ENCODE measurements around the gene PLA2G2E. TPM values are rescaled to one million over a fixed set of nuclear protein-coding genes. Genes with fewer than 3 reads are reported as not detected.
"Not testable (repeated sequence)": the region's sequence is repeated elsewhere in the genome, so short reads cannot be mapped to it uniquely, and the experiment has no call there.

The PLA2G2E gene
- total RNA-seq, 1 donor = not detected

DNA sequence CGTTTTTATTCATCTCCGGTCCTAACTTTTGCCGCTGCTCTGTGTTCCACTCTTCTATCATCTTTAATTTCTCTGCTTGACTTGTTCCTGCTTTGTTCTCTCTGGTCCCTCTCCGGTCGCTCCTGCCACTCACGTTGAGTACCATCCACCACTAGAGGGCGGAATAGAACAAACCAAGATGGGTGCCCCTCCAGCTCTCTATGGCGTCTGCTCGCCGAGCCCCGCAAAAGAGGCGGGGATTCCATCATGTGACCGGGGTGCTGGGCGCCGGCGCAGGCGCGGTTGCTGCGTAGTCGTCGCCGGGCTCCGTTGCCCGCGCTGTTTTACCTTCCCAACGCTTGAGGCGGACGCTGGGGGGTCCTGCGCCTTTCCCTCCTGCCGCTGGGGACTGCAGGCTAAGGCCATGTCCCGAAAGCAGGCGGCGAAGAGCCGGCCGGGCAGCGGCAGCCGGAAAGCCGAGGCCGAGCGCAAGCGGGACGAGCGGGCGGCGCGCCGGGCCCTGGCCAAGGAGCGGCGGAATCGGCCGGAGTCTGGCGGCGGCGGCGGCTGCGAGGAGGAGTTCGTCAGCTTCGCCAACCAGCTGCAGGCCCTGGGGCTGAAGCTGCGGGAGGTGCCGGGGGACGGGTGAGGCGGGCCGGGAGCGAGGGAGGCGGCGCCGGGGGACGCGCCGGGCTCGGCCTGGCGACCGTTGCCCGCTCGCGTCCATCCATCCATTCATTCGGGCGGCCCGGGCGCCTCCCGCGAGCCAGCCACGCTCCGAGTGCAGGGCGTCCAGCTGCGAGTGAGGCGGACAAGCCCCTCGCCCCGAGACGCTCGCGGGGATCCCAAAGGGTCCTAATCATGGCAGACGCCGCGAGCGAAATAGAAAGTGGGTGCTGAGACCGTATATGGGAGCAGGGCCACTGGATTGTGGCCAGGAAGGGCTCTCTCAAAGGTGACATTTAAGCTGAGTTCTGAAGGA lies 41.0 kb downstream of the PLA2G2E start, which contains the start of gene OTUD3:
OTUD3 (plus strand) TSS at position 285 of the 961 bp plus-strand sequence; CDS start at position 404, 119 bp downstream.
- Histone ChIP-seq H3K27me3 (ENCODE audit: insufficient read depth, low read length) (no peaks in the 10 kb centered on the region), H3K4me1 (ENCODE audit: insufficient read depth, low read length) (peaks cover 17% of the 10 kb centered on the region), H3K9me3 (ENCODE audit: low read depth, low read length) (no peaks in the 10 kb centered on the region), H3K4me3 (ENCODE audit: low read length) (peak within 1 kb of the TSS; percentile 65)

DNA sequence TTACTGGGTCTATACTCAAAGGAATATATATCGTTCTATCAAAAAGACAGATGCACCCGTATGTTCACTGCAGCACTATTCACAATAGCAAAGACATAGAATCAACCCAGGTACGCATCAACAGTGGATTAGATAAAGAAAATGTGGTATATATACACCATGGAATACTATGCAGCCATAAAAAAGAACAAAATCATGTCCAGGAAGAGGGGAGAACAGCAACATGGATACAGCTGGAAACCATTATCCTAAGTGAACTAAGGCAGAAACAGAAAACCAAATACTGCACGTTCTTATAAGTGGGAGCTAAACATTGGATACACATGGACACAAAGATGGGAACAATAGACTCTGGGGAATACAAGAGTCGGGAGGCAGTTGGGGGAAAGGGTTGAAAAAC lies 42.6 kb downstream of the PLA2G2E start:
- H3K4me3 ChIP-seq (ENCODE audit: low read length); H3K9me3 ChIP-seq (ENCODE audit: low read depth, low read length); H3K27me3 ChIP-seq (ENCODE audit: insufficient read depth, low read length): not testable (repeated sequence)
- H3K4me1 ChIP-seq (ENCODE audit: insufficient read depth, low read length) = peaks cover 17% of the 10 kb centered on the region

DNA sequence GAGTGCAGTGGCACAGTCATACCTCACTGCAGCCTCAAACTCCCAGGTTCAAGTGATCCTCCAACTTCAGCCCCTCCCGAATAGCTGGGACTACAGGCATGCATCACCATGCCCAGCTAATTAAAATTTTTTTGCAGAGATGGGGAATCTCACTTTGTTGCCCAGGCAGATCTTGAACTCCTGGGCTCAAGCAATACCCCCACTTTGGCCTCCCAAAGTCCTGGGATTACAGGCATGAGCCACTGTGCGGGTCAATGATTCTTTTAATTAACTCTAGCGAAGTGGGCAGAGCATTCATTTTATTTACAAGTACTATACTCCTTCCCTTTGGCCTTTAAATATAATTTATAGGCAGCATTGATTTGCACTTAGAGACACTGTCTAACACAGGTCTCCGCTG lies 43.8 kb downstream of the PLA2G2E start:
- Histone ChIP-seq H3K4me1 (ENCODE audit: insufficient read depth, low read length) (peaks cover 17% of the 10 kb centered on the region), H3K4me3 (ENCODE audit: low read length) (no peak overlapping the region), H3K27me3 (ENCODE audit: insufficient read depth, low read length) (no peaks in the 10 kb centered on the region), H3K9me3 (ENCODE audit: low read depth, low read length) (no peaks in the 10 kb centered on the region)

DNA sequence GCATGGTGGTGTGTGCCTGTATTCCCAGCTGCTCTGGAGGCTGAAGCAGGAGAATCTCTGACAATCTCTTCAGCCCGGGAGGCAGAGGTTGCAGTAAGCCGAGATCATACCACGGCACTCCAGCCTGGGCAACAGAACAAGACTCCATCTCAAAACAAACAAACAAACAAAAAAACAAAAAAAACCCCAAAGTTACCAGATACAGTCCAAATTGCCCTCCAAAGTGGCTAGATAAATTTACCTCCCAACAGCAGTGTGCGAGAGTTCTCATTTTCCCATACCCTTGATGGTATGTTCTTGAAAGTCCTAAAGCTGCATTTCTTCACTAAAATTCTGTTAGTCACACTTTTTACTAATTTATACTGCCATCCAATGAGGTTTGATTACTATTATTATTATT lies 44.2 kb downstream of the PLA2G2E start:
- H3K27me3 ChIP-seq (ENCODE audit: insufficient read depth, low read length) = no peaks in the 10 kb centered on the region
- H3K4me3 ChIP-seq (ENCODE audit: low read length) = no peak overlapping the region
- peaks cover 17% of the 10 kb centered on the region for H3K4me1 ChIP-seq (ENCODE audit: insufficient read depth, low read length)
- no peaks in the 10 kb centered on the region for H3K9me3 ChIP-seq (ENCODE audit: low read depth, low read length)

DNA sequence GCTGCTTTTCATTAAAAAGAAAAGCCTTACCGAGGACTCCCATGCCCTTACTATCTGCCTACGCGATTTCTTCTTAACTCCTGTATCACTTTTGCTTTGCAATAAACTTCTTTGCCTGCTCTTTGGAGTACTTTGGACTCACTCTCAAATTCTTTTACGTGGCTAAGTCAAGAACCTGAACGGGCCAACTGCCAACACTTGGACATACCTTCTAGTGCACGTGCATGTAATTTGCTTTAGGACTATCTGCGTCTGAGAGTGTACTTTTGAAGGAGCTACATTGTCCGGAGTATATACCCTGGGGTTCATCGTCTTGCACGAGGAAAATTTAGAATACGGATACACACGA lies 44.8 kb downstream of the PLA2G2E start:
- peaks cover 14% of the 10 kb centered on the region for H3K4me1 ChIP-seq (ENCODE audit: insufficient read depth, low read length)
- H3K9me3 ChIP-seq (ENCODE audit: low read depth, low read length) = no peaks in the 10 kb centered on the region
- no peaks in the 10 kb centered on the region for H3K27me3 ChIP-seq (ENCODE audit: insufficient read depth, low read length)
- no peak overlapping the region for H3K4me3 ChIP-seq (ENCODE audit: low read length)

DNA sequence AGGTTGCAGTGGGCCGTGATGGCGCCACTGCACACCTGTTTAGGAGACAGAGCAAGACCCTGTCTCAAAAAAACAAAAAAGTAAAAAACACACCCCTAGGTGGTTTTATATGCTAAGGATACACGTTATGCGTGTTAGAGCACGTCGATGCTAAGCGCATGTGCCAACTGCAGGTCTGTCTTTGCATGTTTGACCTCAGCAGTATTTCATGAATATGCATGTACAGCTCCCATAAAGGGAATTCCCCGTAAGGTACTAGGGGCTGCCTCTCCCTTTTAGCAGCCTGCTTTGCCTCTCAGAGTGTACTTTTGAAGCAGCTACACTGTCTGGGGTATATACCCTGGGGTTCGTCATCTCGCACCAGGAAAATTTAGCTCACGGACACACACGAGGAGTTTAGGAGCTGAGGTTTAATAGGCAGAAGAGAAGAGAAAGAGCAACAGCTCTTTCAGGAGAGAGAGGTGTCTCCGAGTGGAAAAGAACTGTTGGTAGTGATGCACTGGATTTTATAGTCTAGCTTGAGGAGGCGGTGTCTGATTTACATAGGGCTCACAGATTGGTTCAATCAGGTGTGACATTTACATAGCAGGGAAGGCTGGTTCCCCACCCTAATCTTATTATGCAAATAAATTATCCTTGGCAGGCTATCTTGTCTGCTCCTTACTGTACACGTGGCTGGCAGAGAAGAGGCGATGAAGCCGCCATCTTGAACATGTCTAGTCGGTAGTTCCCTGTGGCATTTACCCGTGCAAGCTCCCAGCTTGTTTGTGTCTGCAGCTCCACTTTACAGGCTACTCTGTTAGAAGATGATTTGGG lies 45.4 kb downstream of the PLA2G2E start:
- H3K9me3 ChIP-seq (ENCODE audit: low read depth, low read length) = no peaks in the 10 kb centered on the region
- no peaks in the 10 kb centered on the region for H3K27me3 ChIP-seq (ENCODE audit: insufficient read depth, low read length)
- no peak overlapping the region for H3K4me3 ChIP-seq (ENCODE audit: low read length)
- peaks cover 8% of the 10 kb centered on the region for H3K4me1 ChIP-seq (ENCODE audit: insufficient read depth, low read length)

DNA sequence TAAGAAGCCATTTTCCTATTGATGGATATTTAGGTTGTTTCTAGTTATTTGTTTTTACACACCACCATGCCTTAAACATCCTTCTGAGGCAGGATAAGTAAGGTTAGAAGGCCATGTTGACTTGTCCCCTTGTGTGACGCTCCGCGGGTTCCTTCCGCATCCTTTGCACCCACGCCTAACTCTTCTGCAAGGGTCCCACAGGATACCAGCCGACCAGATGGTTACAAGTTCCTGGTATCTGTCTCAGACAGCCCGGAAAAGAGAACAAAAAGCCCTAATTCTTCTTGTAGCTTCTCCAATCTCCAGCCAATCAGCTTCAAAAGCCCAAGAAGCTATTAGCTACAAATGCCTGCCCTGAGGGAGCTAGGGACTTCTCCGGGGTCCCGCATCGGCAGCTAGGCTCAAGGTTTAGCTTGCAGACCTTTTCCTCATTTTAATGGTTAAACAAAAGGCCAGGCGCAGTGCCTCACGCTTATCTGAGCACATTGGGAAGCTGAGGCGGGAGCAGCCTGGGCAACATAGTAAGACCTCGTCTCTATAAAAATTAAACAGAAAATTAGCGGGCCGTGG lies 46.2 kb downstream of the PLA2G2E start:
- H3K4me1 ChIP-seq (ENCODE audit: insufficient read depth, low read length) = peaks cover 4% of the 10 kb centered on the region
- H3K27me3 ChIP-seq (ENCODE audit: insufficient read depth, low read length) = no peaks in the 10 kb centered on the region
- no peaks in the 10 kb centered on the region for H3K9me3 ChIP-seq (ENCODE audit: low read depth, low read length)
- H3K4me3 ChIP-seq (ENCODE audit: low read length) = no peak overlapping the region

DNA sequence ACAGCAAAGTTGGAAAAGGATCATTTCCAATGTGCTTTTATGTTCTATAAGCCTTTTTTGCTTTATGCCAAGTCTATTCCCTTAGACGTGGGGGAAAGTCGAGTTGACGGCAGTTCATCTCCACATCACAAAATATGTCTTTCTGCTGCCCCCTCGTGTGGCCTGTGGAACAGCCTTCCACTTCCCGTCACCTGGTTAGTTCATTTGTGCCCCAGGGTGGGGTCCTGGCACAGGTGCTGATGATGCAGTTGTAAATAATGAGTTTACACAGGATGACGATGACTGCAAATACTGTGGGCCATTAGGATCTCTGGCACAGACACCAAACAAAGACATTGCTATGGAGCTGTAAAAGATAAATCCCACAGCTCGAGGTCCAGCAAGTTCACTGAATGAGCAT lies 51.2 kb downstream of the PLA2G2E start:
- H3K4me1 ChIP-seq (ENCODE audit: insufficient read depth, low read length) = no peaks in the 10 kb centered on the region
- no peaks in the 10 kb centered on the region for H3K9me3 ChIP-seq (ENCODE audit: low read depth, low read length)
- peaks cover 5% of the 10 kb centered on the region for H3K27me3 ChIP-seq (ENCODE audit: insufficient read depth, low read length)
- no peak overlapping the region for H3K4me3 ChIP-seq (ENCODE audit: low read length)

Other genes with a start within 250 kb of the PLA2G2E start
- 11.1 TPM for gene TMCO4, start 123.7 kb downstream of the PLA2G2E start, total RNA-seq
- not detected for gene RNF186, start 108.3 kb downstream of the PLA2G2E start, total RNA-seq
- 8.7 TPM for gene OTUD3, start 41.2 kb downstream of the PLA2G2E start, total RNA-seq
- gene PLA2G2A, start 56.0 kb upstream of the PLA2G2E start, total RNA-seq = not detected
- not detected for gene PLA2G5, start 146.6 kb upstream of the PLA2G2E start, total RNA-seq
- gene PLA2G2D, start 195.9 kb upstream of the PLA2G2E start, total RNA-seq = not detected
- gene PLA2G2F, start 215.7 kb upstream of the PLA2G2E start, total RNA-seq = not detected